ENCODE results near the gene LRRC10.
"Not testable (repeated sequence)": the region's sequence is repeated elsewhere in the genome, so short reads cannot be mapped to it uniquely, and the experiment has no call there.

The LRRC10 gene

DNA sequence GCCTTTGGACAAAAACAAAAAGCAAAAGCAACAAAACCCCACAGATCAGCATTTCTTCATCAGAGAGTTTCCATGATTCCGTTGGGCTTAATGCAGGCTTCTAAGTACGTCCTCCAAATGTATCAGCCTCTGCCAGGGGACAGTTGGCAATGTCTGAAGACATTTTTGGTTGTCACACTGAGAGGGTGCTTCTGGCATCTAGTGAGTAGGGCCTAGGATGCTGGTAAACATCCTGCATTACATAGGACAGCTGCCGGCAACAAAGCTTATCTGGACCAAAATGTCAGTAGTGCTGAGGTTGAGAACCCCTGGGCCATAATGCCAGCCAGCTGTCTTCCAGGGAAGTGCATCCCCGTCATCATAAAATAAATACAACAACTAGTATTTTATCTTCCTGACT lies 9.4 kb upstream of the LRRC10 start:
- Histone ChIP-seq H3K36me3 (ENCODE audit: control insufficient read depth, insufficient read depth, low read length) (no peaks in the 10 kb centered on the region), H3K27ac (ENCODE audit: low read depth, low read length) (no peak overlapping the region), H3K27me3 (ENCODE audit: control insufficient read depth, insufficient read depth, low read length) (no peaks in the 10 kb centered on the region), H3K4me1 (ENCODE audit: control insufficient read depth, insufficient read depth, low read length) (no peaks in the 10 kb centered on the region), H3K9me3 (ENCODE audit: control insufficient read depth, insufficient read depth, low read length) (no peaks in the 10 kb centered on the region), H3K4me3 (ENCODE audit: low read depth, low read length) (no peak overlapping the region), H3K9ac (ENCODE audit: low read depth, low read length) (no peak overlapping the region)

- no peaks in the 10 kb centered on the region for H3K9me3 ChIP-seq (ENCODE audit: control insufficient read depth, insufficient read depth, low read length)
- no peak overlapping the region for H3K9ac ChIP-seq (ENCODE audit: low read depth, low read length)
- no peaks in the 10 kb centered on the region for H3K4me1 ChIP-seq (ENCODE audit: control insufficient read depth, insufficient read depth, low read length)
- H3K36me3 ChIP-seq (ENCODE audit: control insufficient read depth, insufficient read depth, low read length) = no peaks in the 10 kb centered on the region
- no peak overlapping the region for H3K4me3 ChIP-seq (ENCODE audit: low read depth, low read length)
- no peaks in the 10 kb centered on the region for H3K27me3 ChIP-seq (ENCODE audit: control insufficient read depth, insufficient read depth, low read length)
- no peak overlapping the region for H3K27ac ChIP-seq (ENCODE audit: low read depth, low read length)
Measured at GRCh38 chr12:69619050-69619449, 8.3 kb upstream of the LRRC10 start.

GRCh38 chr12:69616025-69616424 lies 5.3 kb upstream of the LRRC10 start:
- Histone ChIP-seq H3K9ac (ENCODE audit: low read depth, low read length) (no peak overlapping the region), H3K36me3 (ENCODE audit: control insufficient read depth, insufficient read depth, low read length) (no peaks in the 10 kb centered on the region), H3K27me3 (ENCODE audit: control insufficient read depth, insufficient read depth, low read length) (no peaks in the 10 kb centered on the region), H3K4me1 (ENCODE audit: control insufficient read depth, insufficient read depth, low read length) (no peaks in the 10 kb centered on the region), H3K4me3 (ENCODE audit: low read depth, low read length) (no peak overlapping the region), H3K9me3 (ENCODE audit: control insufficient read depth, insufficient read depth, low read length) (no peaks in the 10 kb centered on the region), H3K27ac (ENCODE audit: low read depth, low read length) (no peak overlapping the region)

DNA sequence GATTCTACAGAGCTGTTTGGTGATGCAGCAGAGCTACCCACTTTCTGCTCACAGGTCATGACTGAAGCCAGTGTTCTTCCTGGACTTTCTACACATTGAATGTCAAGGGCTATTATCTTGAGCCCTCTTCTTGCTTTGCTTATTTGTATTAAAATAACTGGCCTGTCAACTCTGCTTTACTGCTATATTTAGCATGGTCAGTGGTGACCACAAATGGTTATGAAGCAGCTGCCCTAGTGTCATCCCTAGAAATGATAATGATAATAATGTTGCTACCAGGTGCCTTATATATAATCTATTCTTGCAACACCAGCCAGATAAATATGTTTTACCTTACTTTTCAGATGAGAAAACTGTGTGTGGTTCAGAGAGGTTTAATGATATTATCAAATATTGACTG lies 2.6 kb upstream of the LRRC10 start:
- Histone ChIP-seq H3K9me3 (ENCODE audit: control insufficient read depth, insufficient read depth, low read length) (no peaks in the 10 kb centered on the region), H3K27ac (ENCODE audit: low read depth, low read length) (no peak overlapping the region), H3K27me3 (ENCODE audit: control insufficient read depth, insufficient read depth, low read length) (no peaks in the 10 kb centered on the region), H3K36me3 (ENCODE audit: control insufficient read depth, insufficient read depth, low read length) (no peaks in the 10 kb centered on the region), H3K4me1 (ENCODE audit: control insufficient read depth, insufficient read depth, low read length) (no peaks in the 10 kb centered on the region), H3K4me3 (ENCODE audit: low read depth, low read length) (no peak overlapping the region), H3K9ac (ENCODE audit: low read depth, low read length) (no peak overlapping the region)

DNA sequence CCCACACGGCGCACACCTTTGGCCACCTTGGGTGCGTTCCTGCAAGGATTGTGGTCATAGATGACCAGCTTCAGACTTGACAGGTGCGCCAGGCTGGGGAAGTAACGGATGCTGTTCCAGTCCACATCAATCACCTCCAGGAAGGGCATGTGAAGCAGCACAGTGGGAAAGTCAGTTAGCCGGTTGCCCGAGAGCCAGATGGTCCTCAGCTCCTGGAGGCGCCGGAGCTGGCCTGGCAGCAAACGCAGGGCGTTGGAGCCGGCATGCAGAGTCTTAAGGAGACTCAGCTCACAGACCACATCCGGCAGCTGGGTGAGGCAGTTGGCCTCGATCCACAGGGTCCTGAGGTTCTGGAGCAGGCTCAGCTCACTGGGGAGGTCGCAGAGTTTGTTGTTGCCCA lies 581 bp downstream of the LRRC10 start:
- no peaks in the 10 kb centered on the region for H3K27me3 ChIP-seq (ENCODE audit: control insufficient read depth, insufficient read depth, low read length)
- no peak overlapping the region for H3K9ac ChIP-seq (ENCODE audit: low read depth, low read length)
- no peaks in the 10 kb centered on the region for H3K36me3 ChIP-seq (ENCODE audit: control insufficient read depth, insufficient read depth, low read length)
- H3K4me3 ChIP-seq (ENCODE audit: low read depth, low read length) = no peak overlapping the region
- H3K4me1 ChIP-seq (ENCODE audit: control insufficient read depth, insufficient read depth, low read length) = no peaks in the 10 kb centered on the region
- H3K27ac ChIP-seq (ENCODE audit: low read depth, low read length) = no peak overlapping the region
- no peaks in the 10 kb centered on the region for H3K9me3 ChIP-seq (ENCODE audit: control insufficient read depth, insufficient read depth, low read length)

DNA sequence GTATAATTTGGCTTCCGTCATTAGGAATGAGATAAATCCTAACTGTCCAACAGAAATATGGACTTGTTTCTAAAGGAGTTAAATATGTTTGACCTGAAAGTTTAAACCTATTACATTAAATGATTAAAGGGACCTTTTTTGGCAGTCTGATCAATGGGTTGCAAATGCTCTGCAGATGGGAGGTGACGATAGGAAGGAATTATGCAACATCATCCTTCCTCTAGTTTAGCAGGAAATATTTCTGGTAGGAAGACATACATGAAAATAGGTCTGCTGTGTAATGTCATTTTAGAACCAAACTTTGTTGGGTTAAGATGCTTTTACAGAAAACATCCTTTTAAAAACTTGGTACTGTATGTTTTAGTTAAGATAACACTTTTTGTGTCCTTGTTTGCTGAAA lies 2.6 kb downstream of the LRRC10 start:
- Histone ChIP-seq H3K9ac (ENCODE audit: low read depth, low read length) (no peak overlapping the region), H3K4me1 (ENCODE audit: control insufficient read depth, insufficient read depth, low read length) (no peaks in the 10 kb centered on the region), H3K36me3 (ENCODE audit: control insufficient read depth, insufficient read depth, low read length) (peaks cover 5% of the 10 kb centered on the region), H3K4me3 (ENCODE audit: low read depth, low read length) (no peak overlapping the region), H3K27me3 (ENCODE audit: control insufficient read depth, insufficient read depth, low read length) (no peaks in the 10 kb centered on the region), H3K9me3 (ENCODE audit: control insufficient read depth, insufficient read depth, low read length) (no peaks in the 10 kb centered on the region), H3K27ac (ENCODE audit: low read depth, low read length) (no peak overlapping the region)

GRCh38 chr12:69604275-69604674 lies 6.4 kb downstream of the LRRC10 start:
- not testable (repeated sequence) for H3K4me1 ChIP-seq (ENCODE audit: control insufficient read depth, insufficient read depth, low read length); H3K27me3 ChIP-seq (ENCODE audit: control insufficient read depth, insufficient read depth, low read length); H3K9me3 ChIP-seq (ENCODE audit: control insufficient read depth, insufficient read depth, low read length); H3K27ac ChIP-seq (ENCODE audit: low read depth, low read length); H3K9ac ChIP-seq (ENCODE audit: low read depth, low read length); H3K4me3 ChIP-seq (ENCODE audit: low read depth, low read length)
- peaks cover 41% of the 10 kb centered on the region for H3K36me3 ChIP-seq (ENCODE audit: control insufficient read depth, insufficient read depth, low read length)

DNA sequence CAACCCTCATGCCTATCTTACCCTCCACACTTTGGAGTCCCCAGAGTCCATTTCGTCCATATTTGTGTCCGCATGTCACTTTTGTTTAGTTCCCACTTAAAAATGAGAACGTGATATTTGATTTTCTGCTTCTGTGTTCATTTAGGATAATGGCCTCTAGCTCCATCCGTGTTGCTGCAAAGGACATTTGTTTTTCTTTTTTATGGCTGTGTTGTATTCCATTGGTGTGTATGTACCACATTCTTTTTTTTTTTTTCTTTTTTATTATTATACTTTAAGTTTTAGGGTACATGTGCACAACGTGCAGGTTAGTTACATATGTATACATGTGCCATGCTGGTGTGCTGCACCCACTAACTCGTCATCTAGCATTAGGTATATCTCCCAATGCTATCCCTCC lies 7.2 kb downstream of the LRRC10 start:
- H3K36me3 ChIP-seq (ENCODE audit: control insufficient read depth, insufficient read depth, low read length) = peaks cover 48% of the 10 kb centered on the region
- H3K4me3 ChIP-seq (ENCODE audit: low read depth, low read length); H3K9ac ChIP-seq (ENCODE audit: low read depth, low read length); H3K27ac ChIP-seq (ENCODE audit: low read depth, low read length); H3K9me3 ChIP-seq (ENCODE audit: control insufficient read depth, insufficient read depth, low read length); H3K27me3 ChIP-seq (ENCODE audit: control insufficient read depth, insufficient read depth, low read length); H3K4me1 ChIP-seq (ENCODE audit: control insufficient read depth, insufficient read depth, low read length): not testable (repeated sequence)

- H3K9ac ChIP-seq (ENCODE audit: low read depth, low read length) = no peak overlapping the region
- no peaks in the 10 kb centered on the region for H3K9me3 ChIP-seq (ENCODE audit: control insufficient read depth, insufficient read depth, low read length)
- no peaks in the 10 kb centered on the region for H3K27me3 ChIP-seq (ENCODE audit: control insufficient read depth, insufficient read depth, low read length)
- peaks cover 54% of the 10 kb centered on the region for H3K36me3 ChIP-seq (ENCODE audit: control insufficient read depth, insufficient read depth, low read length)
- H3K27ac ChIP-seq (ENCODE audit: low read depth, low read length) = no peak overlapping the region
- no peaks in the 10 kb centered on the region for H3K4me1 ChIP-seq (ENCODE audit: control insufficient read depth, insufficient read depth, low read length)
- H3K4me3 ChIP-seq (ENCODE audit: low read depth, low read length) = no peak overlapping the region
Measured at GRCh38 chr12:69602954-69603353, 7.8 kb downstream of the LRRC10 start.

DNA sequence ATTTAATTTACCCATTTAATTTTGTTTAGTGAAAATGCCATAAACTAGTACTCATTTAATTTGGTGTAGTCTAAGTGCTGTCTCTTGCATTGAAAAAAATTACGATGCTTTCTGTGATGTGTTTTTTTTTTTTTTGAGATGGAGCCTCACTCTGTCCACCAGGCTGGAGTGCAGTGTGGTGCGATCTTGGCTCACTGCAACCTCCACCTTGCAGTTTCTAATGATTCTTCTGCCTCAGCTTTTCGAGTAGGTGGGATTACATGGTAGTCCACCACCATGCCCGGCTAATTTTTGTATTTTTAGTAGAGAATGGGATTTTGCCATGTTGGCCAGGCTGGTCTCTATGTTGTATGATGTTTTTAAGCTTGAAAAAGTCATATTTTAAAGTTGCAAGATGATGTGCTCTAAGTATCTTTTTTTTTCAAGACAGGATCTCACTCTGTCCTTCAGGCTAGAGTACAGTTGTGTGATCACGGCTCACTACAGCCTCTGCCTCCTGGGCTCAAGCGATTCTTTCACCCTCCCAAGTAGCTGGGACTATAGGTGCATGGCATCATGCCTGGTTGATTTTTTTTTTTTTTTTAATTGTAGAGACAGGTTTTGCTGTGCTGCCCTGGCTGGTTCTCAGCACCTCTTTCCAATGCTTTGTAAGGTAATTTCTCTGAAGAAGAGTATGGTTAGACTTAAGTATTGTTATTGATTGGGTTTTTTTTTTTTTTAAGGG lies 8.6 kb downstream of the LRRC10 start:
- Histone ChIP-seq H3K27ac (ENCODE audit: low read depth, low read length) (no peak overlapping the region), H3K36me3 (ENCODE audit: control insufficient read depth, insufficient read depth, low read length) (peaks cover 62% of the 10 kb centered on the region), H3K4me1 (ENCODE audit: control insufficient read depth, insufficient read depth, low read length) (no peaks in the 10 kb centered on the region), H3K9me3 (ENCODE audit: control insufficient read depth, insufficient read depth, low read length) (no peaks in the 10 kb centered on the region), H3K9ac (ENCODE audit: low read depth, low read length) (no peak overlapping the region), H3K4me3 (ENCODE audit: low read depth, low read length) (no peak overlapping the region), H3K27me3 (ENCODE audit: control insufficient read depth, insufficient read depth, low read length) (no peaks in the 10 kb centered on the region)

DNA sequence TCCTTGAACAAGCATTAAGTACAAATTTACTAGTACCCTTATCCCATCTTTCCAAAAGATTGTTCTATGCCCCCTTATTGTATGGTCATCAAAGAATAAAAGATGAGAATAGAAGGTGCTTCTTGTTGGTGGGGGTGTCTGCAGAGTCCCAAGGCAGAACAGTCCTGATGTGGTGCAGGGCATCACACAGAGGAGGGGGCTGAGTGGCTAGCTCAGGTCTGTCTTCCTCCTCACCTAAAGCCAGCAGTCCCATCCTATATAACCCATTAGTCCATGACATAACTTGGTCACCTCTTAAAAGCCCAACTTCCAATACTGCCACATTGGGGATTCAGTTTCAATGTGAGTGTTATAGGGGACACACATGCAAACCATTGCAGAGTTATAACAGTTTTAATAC lies 9.9 kb downstream of the LRRC10 start:
- H3K9me3 ChIP-seq (ENCODE audit: control insufficient read depth, insufficient read depth, low read length) = no peaks in the 10 kb centered on the region
- peaks cover 75% of the 10 kb centered on the region for H3K36me3 ChIP-seq (ENCODE audit: control insufficient read depth, insufficient read depth, low read length)
- H3K4me3 ChIP-seq (ENCODE audit: low read depth, low read length) = no peak overlapping the region
- no peaks in the 10 kb centered on the region for H3K4me1 ChIP-seq (ENCODE audit: control insufficient read depth, insufficient read depth, low read length)
- no peaks in the 10 kb centered on the region for H3K27me3 ChIP-seq (ENCODE audit: control insufficient read depth, insufficient read depth, low read length)
- no peak overlapping the region for H3K9ac ChIP-seq (ENCODE audit: low read depth, low read length)
- no peak overlapping the region for H3K27ac ChIP-seq (ENCODE audit: low read depth, low read length)

All from HUES48 (cell line).